Activated T-helper 1 cell treated with Interleukin-2 at 50 U/mL for 16 hours (primary cell): ENCODE results near the gene ASAP2.

Source experiments
- DNase-seq: peaks from one replicate; pipeline ENCODE4 v3.0.0-alpha.2; 2020; ENCODE audit warnings: low read depth

The ASAP2 gene

GRCh38 chr2:9322576-9322975, 116.0 kb downstream of the ASAP2 start:
- no peak for DNase-seq

GRCh38 chr2:9325428-9325827, 118.8 kb downstream of the ASAP2 start:
- no peak for DNase-seq

DNA sequence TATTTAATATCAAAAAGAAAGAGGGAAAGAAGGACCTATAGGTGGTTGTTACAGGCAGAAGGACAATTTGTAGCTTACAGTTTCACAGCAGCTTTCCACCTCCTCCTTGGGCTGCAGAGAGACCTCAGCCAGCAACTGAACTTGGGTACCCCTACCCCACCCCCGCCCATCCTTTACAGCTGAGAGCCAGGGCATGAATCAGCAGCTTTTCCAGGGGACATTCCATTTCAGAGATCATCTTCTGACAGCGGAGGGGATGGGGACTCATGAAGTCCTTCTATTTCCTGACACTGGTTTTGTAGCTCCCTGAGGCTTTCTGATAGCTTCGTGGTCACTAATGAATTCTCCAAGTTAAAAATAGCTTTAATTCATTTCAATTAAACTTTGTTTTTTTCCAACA, 120.4 kb downstream of the ASAP2 start:
- DNase-seq: no peak

GRCh38 chr2:9327873-9328352, 121.3 kb downstream of the ASAP2 start:
- no peak for DNase-seq

DNA sequence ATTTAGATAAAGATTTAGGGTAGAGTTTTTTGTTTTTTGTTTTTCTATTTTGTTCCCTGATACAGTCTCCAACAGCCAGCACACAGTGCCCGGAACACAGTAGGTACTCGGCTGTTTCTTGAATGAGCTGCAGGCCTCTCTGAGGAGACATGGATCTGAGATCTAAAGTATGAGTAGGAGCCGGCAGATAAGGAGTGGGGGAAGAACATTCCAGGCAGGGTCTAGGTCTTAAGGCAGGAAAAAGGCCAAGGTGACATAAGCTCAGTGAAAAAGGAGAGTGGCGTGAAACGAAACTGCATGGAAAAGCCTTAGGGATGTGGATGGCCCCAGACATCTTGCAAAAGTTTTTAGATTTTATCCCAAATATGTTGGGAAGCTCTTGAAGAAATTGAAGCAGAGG, 122.3 kb downstream of the ASAP2 start:
- no peak for DNase-seq

- DNase-seq: no peak
Measured at GRCh38 chr2:9329497-9329896, 122.9 kb downstream of the ASAP2 start.

- no peak for DNase-seq
Measured at GRCh38 chr2:9330612-9331270, 124.1 kb downstream of the ASAP2 start.

GRCh38 chr2:9331704-9332103, 125.1 kb downstream of the ASAP2 start:
- no peak for DNase-seq

GRCh38 chr2:9332136-9332852, 125.7 kb downstream of the ASAP2 start:
- no peak for DNase-seq

DNA sequence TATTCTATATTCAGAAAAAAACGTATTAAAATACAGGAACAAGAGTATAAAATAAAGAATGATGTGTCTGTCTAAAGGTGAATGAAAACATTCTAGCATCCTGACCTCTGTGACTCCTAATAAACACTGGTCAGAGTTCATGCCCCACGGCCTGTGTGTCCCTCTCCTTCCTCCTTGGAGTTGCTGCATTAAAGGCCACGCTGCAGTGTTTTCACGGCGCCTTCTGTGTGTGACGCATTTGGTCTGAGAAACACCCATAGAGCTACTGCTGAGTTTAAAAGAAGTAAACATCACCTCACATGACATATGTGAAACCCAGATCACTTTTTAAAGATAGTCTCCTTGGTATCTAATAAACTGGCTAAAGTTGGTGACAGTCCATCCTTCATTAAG, 126.2 kb downstream of the ASAP2 start:
- no peak for DNase-seq

GRCh38 chr2:9333591-9334171, 127.1 kb downstream of the ASAP2 start:
- no peak for DNase-seq

GRCh38 chr2:9334761-9335160, 128.1 kb downstream of the ASAP2 start:
- no peak for DNase-seq

- no peak for DNase-seq
Measured at GRCh38 chr2:9335322-9335832, 128.8 kb downstream of the ASAP2 start.

DNA sequence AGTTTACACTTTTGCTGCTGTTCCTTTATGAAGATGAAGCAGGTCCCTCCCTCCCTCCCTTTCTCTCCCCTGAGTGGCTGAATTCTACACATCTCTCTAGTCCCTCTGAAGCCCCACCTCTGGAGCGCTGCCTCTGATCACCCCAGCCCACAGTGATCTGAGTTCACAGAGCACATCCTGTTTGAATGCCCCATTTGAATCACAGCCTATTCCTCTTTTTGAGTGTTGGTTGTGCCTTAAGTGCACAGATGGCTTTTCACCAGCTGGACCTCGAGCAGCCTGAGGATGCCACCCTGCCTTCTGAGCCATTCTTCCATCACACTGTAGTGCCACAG, 129.6 kb downstream of the ASAP2 start:
- no peak for DNase-seq

DNA sequence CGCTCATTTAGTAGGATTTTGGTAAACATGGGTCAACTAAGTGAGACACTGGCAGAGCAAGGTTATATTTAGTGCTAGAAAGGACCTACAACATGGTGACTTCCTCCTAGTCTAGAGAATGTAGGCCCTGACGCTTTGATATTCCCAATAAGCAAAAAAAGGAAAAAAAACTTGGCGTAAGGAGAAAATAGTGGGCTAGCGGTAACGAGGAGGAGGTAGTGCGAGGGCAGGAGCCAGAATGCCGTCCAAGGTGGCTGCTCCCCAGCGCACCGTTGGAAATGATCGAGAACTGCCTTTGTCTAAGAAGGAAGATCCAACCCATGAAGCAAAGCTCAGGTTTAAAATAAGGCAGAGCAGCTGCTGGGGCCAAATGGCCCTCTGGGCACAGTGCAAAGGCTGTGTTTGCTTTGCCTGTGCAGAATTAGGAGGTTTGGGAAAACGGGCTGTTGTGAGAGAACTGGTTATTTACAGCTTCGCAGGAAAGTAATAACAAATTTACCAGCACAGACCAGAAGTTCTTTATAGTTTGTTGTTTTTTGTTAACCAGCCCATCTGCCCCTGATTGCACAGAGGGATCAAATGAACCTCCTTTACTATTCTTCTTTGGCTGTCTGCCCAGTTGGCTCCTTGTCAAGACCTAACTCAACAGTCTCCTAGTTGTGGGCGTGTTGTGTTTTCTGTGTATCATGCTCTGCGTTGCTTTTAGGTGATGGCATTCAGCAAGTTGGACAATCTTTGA, 130.1 kb downstream of the ASAP2 start:
- no peak for DNase-seq

- DNase-seq: no peak
Measured at GRCh38 chr2:9337901-9338300, 131.3 kb downstream of the ASAP2 start.

DNA sequence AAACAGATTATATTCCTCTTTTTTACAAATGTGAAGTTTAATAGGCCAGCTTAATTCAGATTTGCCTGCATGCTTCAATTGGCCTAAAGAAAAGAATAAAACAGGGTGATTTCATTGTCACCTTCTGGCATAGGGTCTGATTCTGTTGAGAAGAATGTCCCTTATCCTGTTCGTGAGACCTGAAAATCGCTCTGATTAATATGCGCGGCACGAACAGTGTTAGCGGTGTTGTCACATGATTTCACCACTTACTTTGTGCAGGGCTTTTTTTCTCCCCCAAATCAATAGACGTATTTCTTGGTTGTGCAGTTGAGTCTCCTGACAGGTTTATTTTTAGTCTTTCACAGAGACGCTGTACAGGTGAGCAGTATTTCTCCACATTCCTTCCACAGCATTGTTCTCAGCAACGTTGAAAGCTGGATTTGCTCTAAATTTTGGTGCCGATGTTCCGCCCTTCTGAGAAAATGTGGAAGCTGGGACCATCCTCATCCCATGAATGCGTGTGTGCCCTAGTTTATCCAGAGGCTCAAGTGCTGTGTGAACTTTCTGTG, 134.8 kb downstream of the ASAP2 start:
- no peak for DNase-seq

DNA sequence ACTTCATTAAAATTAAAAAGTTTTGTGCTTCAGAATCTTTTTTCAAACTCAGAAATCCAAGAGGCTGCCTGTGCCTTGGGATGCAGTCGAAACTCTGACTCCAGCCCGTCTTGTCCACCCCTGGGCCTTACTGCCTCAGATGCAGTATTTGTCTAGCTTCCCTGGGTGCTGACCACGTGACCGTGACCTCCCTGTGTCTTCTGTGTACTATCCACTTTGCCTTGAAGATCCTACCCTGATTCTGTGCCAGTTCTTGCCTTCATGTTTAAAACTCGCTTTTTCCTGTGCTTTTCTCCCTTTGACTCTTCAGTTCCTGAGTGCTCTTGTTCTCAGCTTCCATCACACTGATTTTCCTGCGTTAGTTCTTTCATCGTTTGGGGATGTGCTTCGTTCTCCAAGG, 136.0 kb downstream of the ASAP2 start:
- DNase-seq: no peak

GRCh38 chr2:9343524-9343923, 136.9 kb downstream of the ASAP2 start:
- no peak for DNase-seq

DNA sequence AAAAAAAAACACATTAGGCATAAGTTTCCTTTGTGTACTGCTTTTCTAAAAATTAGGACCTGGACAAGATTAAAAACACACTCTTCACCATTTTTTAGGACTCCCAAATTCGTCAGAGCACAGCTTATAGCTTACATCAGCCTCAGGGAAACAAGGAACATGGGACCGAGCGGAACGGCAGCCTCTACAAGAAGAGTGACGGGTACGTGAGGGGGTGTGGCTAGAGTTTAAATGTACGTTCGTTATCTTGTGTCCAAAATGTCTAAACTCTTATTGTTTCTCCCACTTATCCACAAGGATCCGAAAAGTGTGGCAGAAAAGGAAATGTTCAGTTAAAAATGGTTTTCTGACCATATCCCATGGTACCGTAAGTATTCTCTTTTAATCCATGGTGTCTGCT, 137.8 kb downstream of the ASAP2 start:
- DNase-seq: no peak

DNA sequence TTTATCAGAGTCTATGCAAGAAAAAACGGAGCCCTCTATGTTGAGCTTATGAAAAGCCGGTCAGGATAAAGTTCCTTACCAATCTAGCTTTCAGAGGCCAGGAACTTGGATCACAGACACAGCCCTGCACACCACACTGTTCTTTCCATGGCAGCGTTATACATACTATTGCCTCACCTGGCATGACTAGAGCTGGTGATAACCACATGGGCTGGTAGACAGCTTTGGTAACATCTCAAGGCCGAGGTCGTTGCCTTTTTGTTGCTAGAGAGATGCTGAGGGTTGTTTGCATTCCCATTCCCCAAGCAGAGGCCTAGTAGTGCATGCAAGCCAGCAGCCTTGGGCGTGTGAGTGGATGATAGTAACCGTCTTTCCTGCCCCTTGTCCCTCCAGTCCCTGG, 138.7 kb downstream of the ASAP2 start:
- no peak for DNase-seq

- DNase-seq: no peak
Measured at GRCh38 chr2:9345997-9346396, 139.4 kb downstream of the ASAP2 start.
